NCI-H774 (cell line): Measurements from ENCODE around the gene METTL1.
"Not testable (repeated sequence)": the region's sequence is repeated elsewhere in the genome, so short reads cannot be mapped to it uniquely, and the experiment has no call there.

Experiments used
- DNase-seq: peaks from one replicate; lab custom pipeline; 2025; lab: John Stamatoyannopoulos, UW

Gene METTL1

DNA sequence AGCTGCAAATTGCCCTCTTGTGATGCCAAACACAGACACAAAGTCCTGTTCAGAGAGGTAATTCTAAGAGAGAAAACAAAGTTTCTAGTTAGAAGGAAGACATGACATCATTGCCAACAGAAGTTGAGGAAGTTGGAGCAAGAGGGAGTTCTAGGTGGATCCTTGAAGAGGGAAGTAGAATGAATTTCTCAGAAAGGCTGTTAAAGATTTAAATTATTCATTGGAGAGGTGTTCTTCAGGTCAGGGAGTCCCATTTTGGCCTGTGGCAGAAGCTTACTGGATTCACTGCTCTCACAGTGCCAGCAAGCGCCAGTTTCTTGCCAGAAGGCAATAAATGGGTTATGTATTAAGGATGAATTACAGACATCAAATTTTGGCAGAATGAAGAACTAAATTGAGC lies 26.0 kb upstream of the METTL1 start:
- no peak for DNase-seq

DNA sequence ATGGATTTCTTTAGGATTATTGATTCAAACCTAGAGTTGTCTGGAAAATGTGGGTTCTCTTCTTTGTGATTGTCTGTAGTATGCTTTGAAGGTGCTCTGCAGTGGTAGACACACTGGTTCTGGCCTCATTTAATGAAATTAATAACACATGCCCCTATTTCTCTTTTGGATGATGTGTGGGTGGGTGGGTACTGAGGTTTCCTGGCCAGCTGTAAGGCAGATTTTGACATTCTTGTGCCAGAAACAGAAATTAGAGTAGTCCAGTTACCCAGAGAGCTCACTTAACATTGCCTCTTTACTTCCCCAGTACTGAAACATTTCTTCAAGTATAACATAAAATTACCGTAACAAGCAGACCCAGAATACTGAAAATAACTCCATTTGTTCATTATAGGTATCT lies 25.1 kb upstream of the METTL1 start:
- no peak for DNase-seq

DNA sequence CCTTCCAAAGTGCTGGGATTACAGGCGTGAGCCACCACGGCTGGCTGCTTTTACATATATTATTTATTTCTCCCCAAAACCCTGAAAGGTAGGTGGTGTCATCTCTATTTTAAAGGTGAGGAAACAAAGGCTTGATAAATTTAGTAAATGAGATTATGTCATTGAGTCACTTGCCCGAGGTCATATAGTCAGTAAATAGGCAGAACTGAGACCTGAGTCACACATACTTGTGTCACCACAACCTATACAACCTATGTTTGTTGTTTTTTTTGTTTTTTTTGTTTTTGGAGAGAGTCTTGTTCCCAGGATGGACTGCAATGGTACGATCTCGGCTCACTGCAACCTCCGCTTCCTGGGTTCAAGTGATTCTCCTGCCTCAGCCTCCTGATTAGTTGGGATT lies 23.4 kb upstream of the METTL1 start:
- no peak for DNase-seq

DNA sequence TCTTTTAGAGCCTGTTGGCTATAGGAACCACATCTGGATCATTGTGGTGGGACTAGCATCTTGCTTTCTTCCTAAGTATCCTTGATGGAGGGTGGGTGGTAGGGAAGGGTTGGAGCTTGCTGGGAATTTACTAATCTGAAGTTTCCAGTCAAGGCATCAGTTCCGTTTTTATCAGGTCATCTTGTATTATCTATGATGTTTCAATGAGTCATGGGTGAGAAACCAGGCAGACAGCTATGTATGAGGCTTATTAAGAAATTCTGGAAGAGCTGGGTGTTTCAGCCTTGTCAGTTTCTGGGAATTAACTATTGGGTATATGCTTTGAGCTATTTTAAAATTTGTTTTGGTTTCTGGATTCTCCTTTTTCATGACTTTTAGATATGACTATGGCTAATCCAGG lies 22.0 kb upstream of the METTL1 start:
- no peak for DNase-seq

DNA sequence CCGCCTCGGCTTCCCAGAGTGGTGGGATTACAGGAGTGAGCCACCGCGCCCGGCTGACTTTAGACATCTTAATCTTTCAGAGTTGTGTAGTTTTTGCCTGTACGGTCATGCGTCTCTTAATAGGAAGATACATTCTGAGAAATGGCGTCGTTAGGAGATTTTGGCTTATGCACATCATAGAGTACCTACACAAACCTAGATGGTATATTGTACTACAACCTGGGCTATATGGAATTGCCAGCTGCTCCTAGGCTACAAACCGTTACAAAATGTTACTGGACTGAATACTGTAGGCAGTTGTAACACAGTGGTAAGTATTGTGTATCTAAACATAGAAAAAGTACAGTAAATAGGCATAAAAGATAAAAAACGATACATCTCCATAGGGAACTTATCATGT lies 12.0 kb upstream of the METTL1 start:
- no peak for DNase-seq

DNA sequence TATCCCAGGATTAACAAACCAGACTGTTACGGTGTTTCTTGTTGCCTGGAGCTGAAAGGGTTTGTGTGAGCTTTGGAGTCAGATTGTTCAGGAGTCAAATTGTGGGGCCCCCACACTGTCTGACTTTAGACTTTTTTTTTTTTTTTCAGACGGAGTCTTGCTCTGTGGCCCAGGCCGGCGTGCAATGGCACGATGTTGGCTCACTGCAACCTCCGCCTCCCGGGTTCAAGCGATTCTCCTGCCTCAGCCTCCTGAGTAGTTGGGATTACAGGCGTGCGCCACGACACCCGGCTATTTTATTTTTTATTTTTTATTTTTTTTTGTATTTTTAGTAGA lies 11.5 kb upstream of the METTL1 start:
- no peak for DNase-seq

DNA sequence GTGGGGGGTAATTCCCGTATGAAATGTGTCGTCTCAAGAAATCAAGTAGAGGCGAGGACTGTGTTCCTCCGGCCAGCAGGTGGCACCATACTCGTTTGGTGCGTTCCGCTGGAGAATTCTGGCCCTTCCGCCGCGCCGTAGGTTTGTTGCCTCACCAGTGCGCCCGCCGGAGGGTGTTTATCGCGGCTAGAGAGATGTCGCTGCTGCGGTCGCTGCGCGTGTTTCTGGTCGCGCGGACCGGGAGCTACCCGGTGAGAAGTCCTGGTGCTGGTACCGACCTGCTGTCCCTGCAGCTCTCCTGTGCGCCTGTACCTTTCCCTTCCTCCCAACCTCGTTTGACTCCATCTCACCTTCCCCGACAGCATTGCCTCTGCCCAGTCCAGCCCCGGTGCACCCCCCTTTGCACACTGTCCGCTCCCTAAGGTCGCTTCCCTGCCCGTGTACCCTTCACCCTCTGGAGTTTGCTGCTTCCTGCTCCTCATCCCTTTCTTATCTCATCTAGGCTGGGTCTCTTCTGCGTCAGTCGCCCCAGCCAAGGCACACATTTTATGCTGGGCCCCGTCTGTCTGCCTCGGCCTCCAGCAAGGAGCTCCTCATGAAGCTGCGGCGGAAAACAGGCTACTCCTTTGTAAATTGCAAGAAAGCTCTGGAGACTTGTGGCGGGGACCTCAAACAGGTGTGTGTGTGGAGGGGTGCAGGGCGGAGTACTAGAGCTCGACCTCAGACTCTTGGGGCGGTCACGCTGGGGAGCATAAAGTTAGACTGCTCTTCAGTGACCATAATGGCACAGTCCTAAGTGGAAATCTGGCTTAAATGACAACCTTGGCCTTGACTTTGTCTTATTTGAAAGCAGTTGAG lies 10.9 kb upstream of the METTL1 start, which contains the start of gene TSFM:
TSFM (plus strand) TSS at position 180 of the 858 bp plus-strand sequence; CDS start at position 195, 15 bp downstream.
- peak; percentile 97 for DNase-seq

DNA sequence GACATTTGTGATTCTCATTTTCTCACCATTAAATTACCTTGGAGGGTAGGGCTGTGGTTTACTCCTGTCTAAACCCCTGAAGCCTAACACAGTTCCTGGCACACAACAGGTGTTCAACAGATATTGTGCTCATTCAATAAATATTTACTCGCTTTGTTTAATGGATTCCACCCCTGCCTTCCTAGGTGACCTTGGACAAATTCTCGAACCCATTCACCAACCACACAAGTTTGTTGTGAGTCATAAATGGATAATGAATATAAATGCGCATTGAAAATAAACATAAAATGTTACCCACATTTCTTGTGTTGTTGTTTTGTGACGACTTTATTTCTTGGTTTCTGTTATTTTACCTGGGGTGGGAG lies 10.3 kb upstream of the METTL1 start:
- DNase-seq: no peak

DNA sequence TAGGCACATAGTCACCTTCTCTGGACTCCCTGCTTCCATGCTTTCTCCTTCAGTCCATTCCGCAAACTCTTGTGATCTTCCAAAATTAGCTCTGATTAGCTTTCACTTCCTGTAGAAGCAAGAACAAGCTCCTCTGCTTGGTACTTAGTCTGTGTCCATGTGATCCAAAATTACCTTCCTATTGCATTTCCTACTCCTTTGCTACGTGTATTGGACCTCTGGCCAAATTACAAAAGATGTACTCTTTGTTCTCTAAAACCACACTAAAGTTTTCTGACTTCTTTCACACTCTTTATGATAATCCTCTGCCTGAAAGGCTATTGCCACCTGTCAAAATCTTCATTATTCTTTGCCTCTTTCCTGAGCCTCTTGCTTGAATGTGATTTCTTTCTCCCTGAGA lies 9.9 kb upstream of the METTL1 start:
- no peak for DNase-seq

DNA sequence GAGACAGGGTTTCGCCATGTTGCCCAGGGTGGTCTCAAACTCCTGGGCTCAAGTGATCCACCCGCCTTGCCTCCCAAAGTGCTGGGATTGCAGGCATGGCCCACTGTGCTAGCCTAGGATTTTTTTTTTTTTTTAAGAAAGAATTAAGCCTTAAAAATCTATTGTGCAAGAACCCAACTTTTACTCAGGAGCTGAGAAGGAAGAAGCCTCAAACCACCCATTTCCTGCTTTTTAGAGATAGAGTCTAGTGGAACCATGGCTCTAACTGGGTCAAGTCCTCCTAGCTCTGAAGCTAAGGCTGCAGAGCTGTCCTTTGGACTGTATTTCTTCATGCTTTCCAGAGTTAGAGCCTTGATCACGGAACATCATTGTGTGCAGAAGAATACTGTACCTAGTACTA lies 9.3 kb upstream of the METTL1 start:
- no peak for DNase-seq

DNA sequence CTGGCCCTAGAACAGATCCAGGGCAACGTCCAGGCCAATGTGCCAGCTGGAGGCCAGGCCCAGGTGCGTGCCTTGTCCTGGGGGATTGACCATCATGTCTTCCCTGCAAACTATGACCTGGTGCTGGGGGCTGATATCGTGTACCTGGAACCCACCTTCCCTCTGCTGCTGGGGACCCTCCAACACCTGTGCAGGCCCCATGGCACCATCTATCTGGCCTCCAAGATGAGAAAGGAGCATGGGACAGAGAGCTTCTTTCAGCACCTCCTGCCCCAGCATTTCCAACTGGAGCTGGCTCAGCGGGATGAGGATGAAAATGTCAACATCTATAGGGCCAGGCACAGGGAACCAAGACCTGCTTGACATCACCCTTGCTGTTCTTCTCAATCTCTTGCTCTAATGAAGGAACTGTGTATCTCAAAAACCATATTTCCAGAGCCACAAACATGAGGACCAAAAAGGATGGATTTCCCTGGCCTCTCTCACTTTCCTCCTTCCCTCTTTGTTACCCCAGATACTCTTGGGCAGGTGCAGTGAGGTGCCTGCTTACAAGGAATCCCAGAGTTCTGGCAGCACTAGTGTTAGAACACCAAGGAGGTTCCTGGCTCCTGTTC lies 8.5 kb upstream of the METTL1 start:
- no peak for DNase-seq

DNA sequence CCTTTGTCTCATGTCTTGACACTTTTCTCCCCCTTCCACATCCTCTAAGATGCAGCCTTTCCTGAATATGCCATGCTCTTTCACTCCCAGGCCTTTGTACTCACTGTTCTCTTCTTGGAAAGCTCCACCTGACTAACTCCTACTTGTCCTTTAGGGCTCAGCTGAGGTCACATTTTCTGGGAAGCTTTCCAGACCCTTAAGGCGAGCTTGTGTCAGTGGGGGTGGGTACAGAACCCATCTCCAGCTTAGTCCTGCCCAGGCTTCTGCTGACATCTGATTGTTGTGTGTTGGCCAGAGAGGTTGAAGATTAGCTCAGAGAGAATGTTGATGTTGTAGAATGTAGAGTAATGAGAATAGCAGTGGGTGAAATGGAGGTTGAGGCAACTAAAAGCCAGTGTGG lies 7.8 kb upstream of the METTL1 start:
- no peak for DNase-seq

DNA sequence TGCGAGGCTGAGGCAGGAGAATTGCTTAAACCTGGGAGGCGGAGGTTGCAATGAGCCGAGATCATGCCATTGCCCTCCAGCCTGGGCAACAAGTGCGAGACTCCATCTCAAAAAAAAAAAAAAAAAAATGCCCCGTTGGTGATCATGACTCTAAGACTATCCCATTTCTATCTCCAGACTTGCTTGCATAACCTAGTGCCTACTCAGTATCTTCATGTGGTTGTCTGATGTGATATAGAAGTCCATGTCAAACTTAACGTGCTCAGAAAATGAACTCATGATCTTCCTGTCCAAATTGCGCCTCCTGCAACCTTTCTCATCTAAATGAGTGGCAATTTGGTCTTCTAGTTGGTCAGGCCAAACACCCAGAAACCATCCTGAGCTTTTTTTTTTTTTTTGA lies 6.0 kb upstream of the METTL1 start:
- DNase-seq: no peak

DNA sequence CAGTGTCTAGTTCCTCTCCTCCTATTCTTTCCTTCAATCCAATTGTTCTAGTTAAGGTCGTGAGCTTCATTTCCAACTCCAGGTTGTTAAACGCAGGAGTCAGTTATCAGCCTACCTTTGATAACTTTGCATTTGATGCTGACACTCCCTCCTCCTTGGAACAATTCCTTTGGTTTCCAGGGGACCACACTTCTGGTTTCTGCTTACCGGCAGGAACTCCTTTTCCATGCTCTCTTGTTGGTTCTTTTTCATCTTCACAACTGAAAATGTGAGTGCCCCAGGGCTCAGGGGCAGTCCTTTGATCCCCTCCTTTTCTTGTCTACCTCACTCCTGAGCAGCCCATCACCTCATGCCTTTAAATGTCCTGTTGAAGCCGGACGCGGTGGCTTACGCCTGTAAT lies 5.5 kb upstream of the METTL1 start:
- no peak for DNase-seq

DNA sequence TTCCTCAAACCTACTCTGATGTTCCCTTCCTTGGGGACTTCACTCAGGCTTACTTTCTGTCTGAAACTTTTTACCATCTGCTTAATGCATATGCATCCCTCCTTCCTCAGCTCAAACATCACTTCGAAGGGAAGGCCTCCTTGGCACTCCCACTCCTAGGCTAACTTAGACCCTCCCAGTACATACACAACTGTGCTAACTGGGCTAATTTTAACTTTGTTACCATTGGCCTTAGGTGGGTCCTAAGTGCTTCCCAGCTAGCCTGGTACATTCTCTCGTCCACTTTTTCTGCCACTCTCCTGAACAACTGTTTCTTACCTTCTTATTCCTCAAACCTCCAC lies 4.3 kb upstream of the METTL1 start:
- DNase-seq: no peak

DNA sequence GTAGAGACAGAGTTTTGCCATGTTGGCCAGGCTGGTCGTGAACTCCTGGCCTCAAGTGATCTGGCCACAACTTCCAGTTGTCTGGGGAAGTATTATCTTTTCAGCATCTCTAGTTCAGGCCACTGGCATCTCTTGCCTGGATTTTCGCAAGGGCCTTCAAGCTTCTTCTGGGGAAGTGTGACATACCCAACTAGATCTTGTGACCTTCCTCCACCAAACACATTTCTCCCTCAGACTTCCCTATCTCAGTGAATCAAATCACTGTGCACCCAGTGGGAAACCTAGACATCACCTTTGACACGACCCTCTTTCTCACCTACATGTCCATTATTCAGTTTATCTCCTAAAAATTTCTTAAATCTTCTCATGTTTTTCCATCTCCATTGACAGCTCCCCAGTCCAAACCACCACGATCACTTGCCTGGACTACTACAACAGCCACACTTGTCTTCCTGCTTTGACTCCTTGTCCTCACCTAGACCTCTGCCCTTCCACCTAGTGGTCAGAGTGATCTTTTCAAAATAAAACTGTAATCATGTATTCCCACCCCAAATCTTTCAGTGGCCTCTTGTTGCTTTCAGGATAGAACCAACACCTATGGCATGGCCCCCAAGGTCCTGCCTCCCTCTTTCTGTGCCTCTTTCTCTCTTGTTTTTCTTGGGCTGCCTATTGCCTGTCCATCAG lies 3.8 kb upstream of the METTL1 start:
- DNase-seq: no peak

DNA sequence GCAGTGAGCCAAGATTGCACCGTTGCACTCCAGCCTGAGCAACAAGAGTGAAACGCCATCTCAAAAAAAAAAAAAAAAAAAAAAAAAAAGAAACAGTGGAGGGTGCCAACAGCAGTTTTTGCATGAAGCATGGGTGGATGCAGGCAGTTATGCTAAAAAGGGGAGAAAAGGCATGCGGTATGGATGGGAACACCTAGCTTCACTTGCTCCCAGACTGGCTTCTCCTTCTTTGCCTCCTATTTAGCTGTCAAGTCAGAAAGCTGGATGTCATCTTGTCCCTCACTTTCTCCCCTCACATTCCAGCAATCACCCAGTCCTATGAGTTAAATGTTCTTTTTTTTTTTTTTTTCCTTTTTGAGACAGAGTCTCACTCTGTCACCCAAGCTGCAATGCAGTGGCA lies 3.1 kb upstream of the METTL1 start:
- no peak for DNase-seq

DNA sequence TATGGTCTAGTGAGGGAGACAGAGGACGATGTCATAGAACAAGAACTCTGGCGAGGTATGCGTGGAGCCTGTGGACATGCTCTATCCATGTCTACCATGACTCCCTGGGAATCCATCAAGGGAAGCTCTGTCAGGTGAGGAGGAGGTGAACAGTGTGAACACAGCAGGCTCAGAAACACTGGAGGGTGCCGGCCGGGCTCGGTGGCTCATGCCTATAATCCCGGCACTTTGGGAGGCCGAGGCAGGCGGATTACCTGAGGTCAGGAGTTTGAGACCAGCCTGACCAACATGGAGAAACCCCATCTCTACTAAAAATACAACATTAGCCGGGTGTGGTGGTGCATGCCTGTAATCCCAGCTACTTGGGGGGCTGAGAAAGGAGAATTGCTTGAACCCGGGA lies 2.7 kb upstream of the METTL1 start:
- DNase-seq: not testable (repeated sequence)

DNA sequence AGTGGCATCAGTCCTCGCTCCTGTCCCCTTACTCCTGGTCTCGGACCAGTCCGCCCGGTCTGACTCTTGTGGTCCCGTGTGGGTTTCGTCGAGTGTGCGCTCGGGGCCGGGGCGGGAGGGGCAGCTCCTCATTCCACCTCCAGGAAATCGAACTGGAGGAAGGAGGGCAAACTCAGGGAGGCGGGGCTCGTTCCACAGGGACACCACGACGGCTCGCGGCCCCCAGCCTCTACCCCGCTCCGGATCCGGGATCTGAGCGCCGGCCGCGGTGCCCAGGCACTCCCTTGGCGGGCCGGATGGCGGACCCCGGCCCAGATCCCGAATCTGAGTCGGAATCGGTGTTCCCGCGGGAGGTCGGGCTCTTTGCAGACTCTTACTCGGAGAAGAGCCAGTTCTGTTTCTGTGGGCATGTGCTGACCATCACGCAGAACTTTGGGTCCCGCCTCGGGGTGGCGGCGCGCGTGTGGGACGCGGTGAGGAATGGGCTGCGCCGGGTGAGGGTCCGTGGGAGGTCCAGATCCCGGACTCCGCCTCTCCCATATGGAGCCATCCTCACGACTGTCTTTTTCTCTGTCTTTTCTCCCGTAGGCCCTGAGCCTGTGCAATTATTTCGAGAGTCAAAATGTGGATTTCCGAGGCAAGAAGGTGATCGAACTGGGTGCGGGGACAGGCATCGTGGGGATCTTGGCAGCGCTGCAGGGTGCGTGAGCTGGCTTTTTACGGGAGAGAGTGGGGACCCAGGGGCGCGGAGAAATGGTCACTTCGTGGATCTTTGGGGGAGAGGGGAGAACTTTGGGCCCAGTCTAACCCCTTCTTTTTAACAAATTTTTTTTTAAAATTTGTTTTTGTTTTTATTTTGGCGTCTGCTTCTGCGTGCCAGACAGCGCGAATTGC lies 771 bp upstream of the METTL1 start, which contains the start of gene EEF1AKMT3:
EEF1AKMT3 (plus strand) TSS at position 186 of the 894 bp plus-strand sequence; CDS start at position 297, 111 bp downstream.
- DNase-seq: no peak

DNA sequence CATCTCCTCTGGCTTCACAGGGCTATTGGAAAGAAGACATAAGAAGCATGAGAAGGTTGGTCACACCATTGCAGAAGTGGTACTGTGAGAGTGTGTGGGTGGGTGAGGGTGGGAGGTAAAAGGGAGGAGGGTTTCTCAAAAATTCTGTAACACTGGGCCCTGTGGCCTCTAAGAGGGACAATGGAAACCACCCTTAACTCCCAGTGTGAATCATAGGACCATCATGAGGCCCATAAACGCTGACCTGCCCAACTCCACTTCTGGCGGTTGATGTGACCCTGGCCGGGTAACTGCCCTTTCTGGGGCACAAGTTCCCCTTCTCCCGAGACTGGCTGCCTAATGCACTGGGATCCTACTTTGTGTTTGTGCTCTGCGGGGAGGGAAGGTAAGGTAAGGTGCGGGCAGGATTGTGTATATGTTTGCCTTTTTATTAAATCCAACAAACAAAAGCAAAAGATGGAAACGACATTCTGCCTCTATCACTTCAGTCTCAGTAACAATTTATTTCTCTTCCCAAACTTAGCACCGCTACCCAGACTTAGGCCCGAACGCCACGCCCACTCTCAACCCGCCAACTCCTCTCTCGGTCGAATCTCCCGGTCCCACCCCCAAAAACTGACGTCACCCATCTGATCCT lies 551 bp downstream of the METTL1 start:
- peak; percentile 93 for DNase-seq

DNA sequence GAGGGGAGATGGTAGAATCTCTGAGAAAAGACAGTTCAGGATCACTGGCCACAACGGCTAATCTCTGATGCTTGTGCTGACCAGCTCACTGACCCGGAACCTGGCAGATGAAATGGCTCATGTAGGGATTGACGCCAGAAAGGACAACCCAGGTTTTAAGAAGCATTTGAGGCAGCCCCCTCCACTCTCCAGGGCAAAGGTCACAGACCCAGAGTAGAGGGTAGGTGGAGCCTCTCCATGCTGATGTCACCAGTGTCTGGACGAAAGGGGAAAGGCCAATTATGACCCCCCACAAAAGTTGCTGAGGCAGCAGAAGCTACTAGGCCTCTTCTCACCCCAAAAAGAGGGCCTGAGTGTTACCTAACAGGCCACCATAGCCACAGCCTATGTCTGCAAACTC lies 1.2 kb downstream of the METTL1 start:
- DNase-seq: no peak

DNA sequence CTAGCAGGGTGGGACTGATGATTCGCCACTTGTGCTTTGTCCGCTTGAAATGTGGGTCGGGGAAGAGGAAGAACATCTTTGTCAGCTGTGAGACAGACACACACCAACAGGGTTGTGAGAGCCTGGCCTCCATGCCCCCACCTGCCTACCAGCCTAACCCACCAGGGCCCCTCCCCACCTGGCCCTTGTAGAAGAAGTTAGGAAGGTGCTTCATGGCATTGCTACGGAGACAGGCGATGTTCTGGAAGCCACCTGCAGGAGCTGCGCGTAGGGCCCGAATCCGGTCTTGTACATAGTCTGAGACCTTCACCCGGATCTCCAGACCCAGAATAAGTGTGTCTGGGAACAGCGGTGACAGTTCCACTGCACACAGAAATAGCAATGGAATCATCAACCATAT lies 2.3 kb downstream of the METTL1 start:
- no peak for DNase-seq
